Suprapubic skin (tissue), 4 donors: ENCODE results near the gene TMEM164. TPM values are rescaled to one million over a fixed set of nuclear protein-coding genes. Genes with fewer than 3 reads are reported as not detected.
"Not testable (repeated sequence)": the region's sequence is repeated elsewhere in the genome, so short reads cannot be mapped to it uniquely, and the experiment has no call there.

Experiments
- DNase-seq, 2 donors: peaks; one replicate each; pipeline ENCODE4 v3.0.0-alpha.2; 2019; ENCODE audit warnings: low spot score in 2 of 2
- H3K27ac ChIP-seq: fragments of 200-600 bp; sonication (generic); one replicate; pipeline ENCODE4 v1.5.1; 2019
- H3K27me3 ChIP-seq: fragments of 200-600 bp; sonication (generic); one replicate; pipeline ENCODE4 v1.5.1; 2019
- H3K36me3 ChIP-seq: fragments of 200-600 bp; sonication (generic); one replicate; pipeline ENCODE4 v1.5.1; 2019
- H3K4me1 ChIP-seq: fragments of 200-600 bp; sonication (generic); one replicate; pipeline ENCODE4 v1.5.1; 2019
- H3K4me3 ChIP-seq: fragments of 200-600 bp; sonication (generic); one replicate; pipeline ENCODE4 v1.5.1; 2019; ENCODE audit warnings: mild to moderate bottlenecking
- H3K9me3 ChIP-seq: fragments of 200-600 bp; sonication (generic); one replicate; pipeline ENCODE4 v1.5.1; 2019
- CTCF ChIP-seq, 2 donors: fragments of 200-600 bp in 1 of 2; fragments of 450-650 bp in 1 of 2; sonication (generic) in 1 of 2; IDR thresholded peaks; one replicate each; pipeline ENCODE4 v1.5.1; 2016 to 2019; ENCODE audit warnings: antibody characterized with exemption in 2 of 2, mild to moderate bottlenecking in 1 of 2, moderate library complexity in 1 of 2
- EP300 ChIP-seq: sonication (generic); formaldehyde crosslinking; IDR thresholded peaks from one replicate; pipeline ENCODE4 v1.6.1; 2017; ENCODE audit warnings: antibody characterized with exemption
- POLR2A ChIP-seq, 2 donors: fragments of 450-650 bp; IDR thresholded peaks; one replicate each; pipeline ENCODE4 v1.6.1; 2017; ENCODE audit warnings: antibody characterized with exemption in 2 of 2, mild to moderate bottlenecking in 2 of 2, moderate library complexity in 2 of 2
- POLR2AphosphoS5 ChIP-seq, 3 donors: sonication (generic); formaldehyde crosslinking; IDR thresholded peaks; one replicate each; pipeline ENCODE4 v1.6.1; 2017; ENCODE audit warnings: antibody characterized with exemption in 3 of 3
- WGBS: methylation state at CpG from one replicate; pipeline ENCODE4 v1.1.5; 2018; 5-methylcytosine and 5-hydroxymethylcytosine counted together
- total RNA-seq, 4 donors: library from RNA; depleted of rRNA; stranded (reverse); fragments of >200 nt; gene quantifications; one replicate each; pipeline ENCODE4 v1.1.0, GENCODE V29; 2016

Gene TMEM164
- total RNA-seq, 4 donors from 2014 or later, result 35.5 to 71.2 (median 58.7) TPM

DNA sequence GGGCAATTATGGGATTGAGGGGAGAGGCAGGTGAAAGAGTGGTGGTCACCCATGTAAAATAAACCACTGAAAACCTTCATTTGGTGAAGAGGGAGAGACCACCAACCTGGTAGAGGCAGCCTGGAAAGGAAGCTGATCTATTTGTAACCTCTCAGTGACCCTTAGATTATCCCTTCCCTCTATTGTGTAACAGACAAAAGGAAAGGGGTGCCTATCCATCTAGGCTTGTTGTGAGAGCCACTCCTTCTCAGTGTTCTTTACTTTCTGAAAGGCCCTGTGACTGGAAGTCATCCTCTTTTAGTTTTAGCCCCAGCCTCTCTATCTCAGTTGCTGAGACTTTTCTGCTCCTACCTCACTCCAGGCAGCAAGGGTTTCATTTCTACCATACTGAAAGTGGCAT lies 142.4 kb downstream of the TMEM164 start:
- Histone ChIP-seq H3K27ac (no peak overlapping the region), H3K4me3 (no peak overlapping the region), H3K36me3 (no peaks in the 10 kb centered on the region), H3K4me1 (peaks cover 13% of the 10 kb centered on the region), H3K9me3 (no peaks in the 10 kb centered on the region), H3K27me3 (no peaks in the 10 kb centered on the region)
- TF ChIP-seq POLR2AphosphoS5 (IDR thresholded peaks at IDR 0.05) (no peak), EP300 (no peak), POLR2A (IDR thresholded peaks at IDR 0.05) (no peak), CTCF (IDR thresholded peaks at IDR 0.05) (no peak)
- no peak for DNase-seq

DNA sequence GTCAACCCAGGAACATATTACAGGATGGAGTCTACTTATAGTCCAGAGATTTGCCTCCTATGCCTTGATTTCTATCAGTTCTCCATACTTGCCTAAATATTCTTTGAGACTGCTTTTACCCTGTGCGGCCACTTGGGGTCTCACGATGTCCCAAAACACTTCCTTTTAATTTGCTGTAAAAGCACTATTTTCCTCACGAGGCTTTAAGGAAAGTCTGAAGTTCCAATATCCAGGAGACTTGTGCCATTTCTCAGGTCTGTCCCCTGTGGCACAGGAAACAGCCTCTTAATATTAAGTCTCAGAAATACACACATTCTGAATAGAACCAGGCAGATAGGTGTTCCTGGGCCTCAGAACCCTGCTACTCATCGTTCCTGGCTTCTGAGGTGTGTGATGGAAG lies 142.9 kb downstream of the TMEM164 start:
- WGBS, result 29% methylated on average over 4 of the region's 4 CpGs

GRCh38 chrX:110146521-110146920 lies 143.6 kb downstream of the TMEM164 start:
- Histone ChIP-seq H3K9me3 (no peaks in the 10 kb centered on the region), H3K4me1 (peaks cover 13% of the 10 kb centered on the region), H3K36me3 (no peaks in the 10 kb centered on the region), H3K27me3 (no peaks in the 10 kb centered on the region), H3K27ac (no peak overlapping the region), H3K4me3 (no peak overlapping the region)
- no peak for TF ChIP-seq POLR2AphosphoS5 (IDR thresholded peaks at IDR 0.05)
- TF ChIP-seq CTCF (IDR thresholded peaks at IDR 0.05), result peak; percentile 23 to 37
- no peak for DNase-seq
- WGBS, result 26% methylated on average over 2 of the region's 2 CpGs

More for the DNA sequence above, 142.9 kb downstream of the TMEM164 start:
- no peak for DNase-seq
- Histone ChIP-seq H3K36me3 (no peaks in the 10 kb centered on the region), H3K9me3 (no peaks in the 10 kb centered on the region), H3K4me3 (no peak overlapping the region), H3K27ac (no peak overlapping the region), H3K4me1 (peaks cover 13% of the 10 kb centered on the region), H3K27me3 (no peaks in the 10 kb centered on the region)
- TF ChIP-seq CTCF (IDR thresholded peaks at IDR 0.05) (peak in 1 of 2 donors; percentile 32), POLR2A (IDR thresholded peaks at IDR 0.05) (no peak)

DNA sequence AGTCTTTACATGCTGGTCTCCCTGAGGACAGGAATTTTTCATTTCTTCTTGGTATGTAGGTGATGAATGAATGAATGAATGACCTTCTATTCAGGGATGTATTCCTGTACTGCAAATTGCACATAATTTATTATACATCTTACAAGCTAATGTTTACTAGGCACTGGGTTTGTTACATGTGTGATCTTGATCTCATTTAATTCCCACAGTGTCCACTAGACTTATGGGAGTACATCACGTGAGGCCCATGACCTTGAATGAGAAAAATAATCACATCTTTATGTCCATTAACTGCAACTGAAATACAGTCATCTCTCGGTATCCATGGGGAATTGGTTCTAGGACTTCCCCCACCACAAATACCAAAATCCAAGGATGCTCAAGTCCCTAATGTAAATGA lies 150.3 kb downstream of the TMEM164 start:
- TF ChIP-seq POLR2A (IDR thresholded peaks at IDR 0.05), result no peak
- TF ChIP-seq POLR2AphosphoS5 (IDR thresholded peaks at IDR 0.05), result no peak
- no peak for TF ChIP-seq EP300
- TF ChIP-seq CTCF (IDR thresholded peaks at IDR 0.05), result no peak
- no peak for DNase-seq
- no peaks in the 10 kb centered on the region for H3K36me3 ChIP-seq
- no peaks in the 10 kb centered on the region for H3K9me3 ChIP-seq
- H3K27me3 ChIP-seq, result no peaks in the 10 kb centered on the region
- H3K4me3 ChIP-seq, result no peak overlapping the region
- WGBS, result 72% methylated on average over 2 of the region's 2 CpGs
- H3K4me1 ChIP-seq, result no peaks in the 10 kb centered on the region
- no peak overlapping the region for H3K27ac ChIP-seq

- no peak for DNase-seq
- Histone ChIP-seq H3K36me3 (no peaks in the 10 kb centered on the region), H3K9me3 (no peaks in the 10 kb centered on the region), H3K4me3 (no peak overlapping the region), H3K4me1 (no peaks in the 10 kb centered on the region), H3K27me3 (no peaks in the 10 kb centered on the region), H3K27ac (no peak overlapping the region)
- TF ChIP-seq POLR2AphosphoS5 (IDR thresholded peaks at IDR 0.05), result no peak
- no peak for TF ChIP-seq CTCF (IDR thresholded peaks at IDR 0.05)
- no peak for TF ChIP-seq EP300
- no peak for TF ChIP-seq POLR2A (IDR thresholded peaks at IDR 0.05)
- 79% methylated on average over 2 of the region's 2 CpGs for WGBS
Observed at GRCh38 chrX:110153896-110154295, 151.0 kb downstream of the TMEM164 start.

GRCh38 chrX:110154328-110154727 lies 151.4 kb downstream of the TMEM164 start:
- not testable (repeated sequence) for H3K27me3 ChIP-seq, H3K4me1 ChIP-seq, DNase-seq, H3K36me3 ChIP-seq, H3K9me3 ChIP-seq, H3K27ac ChIP-seq, H3K4me3 ChIP-seq
- 74% methylated on average over 5 of the region's 5 CpGs for WGBS
